ENCODE measurements around the gene OR11L1. TPM values are rescaled to one million over a fixed set of nuclear protein-coding genes. Genes with fewer than 3 reads are reported as not detected.

OR11L1 gene
- polyA plus RNA-seq, 1 of the 3 experiments (the other 2 are of a cell fraction) = not detected

DNA sequence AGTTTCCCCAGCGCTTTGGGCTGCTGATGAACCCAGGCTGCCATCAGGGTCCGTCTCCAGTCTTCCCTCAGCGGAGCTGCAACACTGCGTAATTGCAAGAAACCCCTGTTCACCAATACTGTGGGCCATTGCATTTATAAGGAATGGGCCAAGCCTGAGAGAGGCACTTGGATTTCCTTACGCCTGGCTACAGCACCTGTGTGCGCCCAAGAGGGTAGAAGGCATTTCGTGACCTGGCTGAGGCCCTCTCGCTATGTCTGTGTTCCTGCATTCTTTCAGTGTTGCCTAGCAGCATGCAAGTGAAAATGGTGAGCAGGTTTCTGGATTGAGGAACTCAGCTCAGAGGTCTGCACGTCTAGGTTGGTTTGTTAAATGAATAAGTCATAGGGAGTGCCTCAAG is 41.6 kb upstream of the OR11L1 start:
- H3F3A ChIP-seq (replicated peaks; ENCODE audit: insufficient read depth) = no peaks in the 10 kb centered on the region
- POLR2A ChIA-PET = no interaction called here
- WGBS (ENCODE audit: low lambda C conversion rate) = 3% methylated on average over 4 of the region's 9 CpGs
- H2AFZ ChIP-seq (ENCODE audit: low read depth) = no peak overlapping the region
- no peak overlapping the region for H3K27ac ChIP-seq (ENCODE audit: low read depth in 2 of 2, low read length in 1 of 2)
- H3K4me1 ChIP-seq (ENCODE audit: control insufficient read depth in 1 of 2, insufficient read depth in 2 of 2, low read depth in 1 of 2, low read length in 1 of 2) = no peaks in the 10 kb centered on the region
- no peaks in the 10 kb centered on the region for H3K36me3 ChIP-seq (replicated peaks in 1 of 2; ENCODE audit: control insufficient read depth in 1 of 2, insufficient read depth in 2 of 2, low read length in 1 of 2)
- H4K20me1 ChIP-seq (ENCODE audit: insufficient read depth) = no peaks in the 10 kb centered on the region
- H3K4me2 ChIP-seq = no peak overlapping the region
- H3K79me2 ChIP-seq (ENCODE audit: insufficient read depth) = no peaks in the 10 kb centered on the region
- H3K27me3 ChIP-seq (ENCODE audit: insufficient read depth) = peaks cover 3% of the 10 kb centered on the region; the same call in 1 of the 2 replicates
- CTCF ChIA-PET = no interaction called here
- TF ChIP-seq, protein P1, sequence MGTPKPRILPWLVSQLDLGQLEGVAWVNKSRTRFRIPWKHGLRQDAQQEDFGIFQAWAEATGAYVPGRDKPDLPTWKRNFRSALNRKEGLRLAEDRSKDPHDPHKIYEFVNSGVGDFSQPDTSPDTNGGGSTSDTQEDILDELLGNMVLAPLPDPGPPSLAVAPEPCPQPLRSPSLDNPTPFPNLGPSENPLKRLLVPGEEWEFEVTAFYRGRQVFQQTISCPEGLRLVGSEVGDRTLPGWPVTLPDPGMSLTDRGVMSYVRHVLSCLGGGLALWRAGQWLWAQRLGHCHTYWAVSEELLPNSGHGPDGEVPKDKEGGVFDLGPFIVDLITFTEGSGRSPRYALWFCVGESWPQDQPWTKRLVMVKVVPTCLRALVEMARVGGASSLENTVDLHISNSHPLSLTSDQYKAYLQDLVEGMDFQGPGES (IDR thresholded peaks at IDR 0.05; ENCODE audit: low read depth, low read length) = no peak
- TF ChIP-seq NFIC (IDR thresholded peaks at IDR 0.05; ENCODE audit: borderline replicate concordance) = no peak
- DNase-seq = no peak
- no peaks in the 10 kb centered on the region for H3K9me3 ChIP-seq
- no peak overlapping the region for H3K9ac ChIP-seq
- H3K9me2 ChIP-seq = no peaks in the 10 kb centered on the region
- no peak overlapping the region for H3K4me3 ChIP-seq (ENCODE audit: low read depth in 2 of 2, low read length in 1 of 2)

GRCh38 chr1:247865416-247865815 is 23.7 kb upstream of the OR11L1 start:
- H3F3A ChIP-seq (replicated peaks; ENCODE audit: insufficient read depth) = no peaks in the 10 kb centered on the region
- H3K4me3 ChIP-seq (ENCODE audit: low read depth in 2 of 2, low read length in 1 of 2) = no peak overlapping the region
- WGBS (ENCODE audit: low lambda C conversion rate) = 40% methylated on average over 6 of the region's 6 CpGs
- no peaks in the 10 kb centered on the region for H3K79me2 ChIP-seq (ENCODE audit: insufficient read depth)
- H3K9ac ChIP-seq = no peak overlapping the region
- no peaks in the 10 kb centered on the region; the same call in 1 of the 2 replicates for H3K27me3 ChIP-seq (ENCODE audit: insufficient read depth)
- ChIA-PET CTCF (no interaction called here), POLR2A (no interaction called here)
- no peak overlapping the region for H2AFZ ChIP-seq (ENCODE audit: low read depth)
- H3K27ac ChIP-seq (ENCODE audit: low read depth in 2 of 2, low read length in 1 of 2) = no peak overlapping the region
- no peaks in the 10 kb centered on the region for H4K20me1 ChIP-seq (ENCODE audit: insufficient read depth)
- TF ChIP-seq, protein P2, sequence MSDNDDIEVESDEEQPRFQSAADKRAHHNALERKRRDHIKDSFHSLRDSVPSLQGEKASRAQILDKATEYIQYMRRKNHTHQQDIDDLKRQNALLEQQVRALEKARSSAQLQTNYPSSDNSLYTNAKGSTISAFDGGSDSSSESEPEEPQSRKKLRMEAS (IDR thresholded peaks at IDR 0.05; ENCODE audit: low read depth) = no peak
- TF ChIP-seq YY1 (IDR thresholded peaks at IDR 0.05; ENCODE audit: low read depth) (no peak), FOSL2 (IDR thresholded peaks at IDR 0.05; ENCODE audit: borderline replicate concordance, low read depth) (no peak), SIN3A (IDR thresholded peaks at IDR 0.05; ENCODE audit: borderline replicate concordance, low read depth, low read length) (no peak), NRF1 (IDR thresholded peaks at IDR 0.05; ENCODE audit: low read depth, low read length) (no peak), EP300 (IDR thresholded peaks at IDR 0.05; ENCODE audit: borderline replicate concordance in 1 of 2, low read depth in 1 of 2, low read length in 1 of 2) (no peak), GABPA (IDR thresholded peaks at IDR 0.05; ENCODE audit: low read depth) (no peak), CTCF (IDR thresholded peaks at IDR 0.05) (no peak), MXI1 (IDR thresholded peaks at IDR 0.05; ENCODE audit: low read depth, low read length) (no peak)
- TF ChIP-seq, protein P3, sequence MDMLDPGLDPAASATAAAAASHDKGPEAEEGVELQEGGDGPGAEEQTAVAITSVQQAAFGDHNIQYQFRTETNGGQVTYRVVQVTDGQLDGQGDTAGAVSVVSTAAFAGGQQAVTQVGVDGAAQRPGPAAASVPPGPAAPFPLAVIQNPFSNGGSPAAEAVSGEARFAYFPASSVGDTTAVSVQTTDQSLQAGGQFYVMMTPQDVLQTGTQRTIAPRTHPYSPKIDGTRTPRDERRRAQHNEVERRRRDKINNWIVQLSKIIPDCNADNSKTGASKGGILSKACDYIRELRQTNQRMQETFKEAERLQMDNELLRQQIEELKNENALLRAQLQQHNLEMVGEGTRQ (IDR thresholded peaks at IDR 0.05; ENCODE audit: borderline replicate concordance, low read depth, low read length) = no peak
- TF ChIP-seq, protein P4, sequence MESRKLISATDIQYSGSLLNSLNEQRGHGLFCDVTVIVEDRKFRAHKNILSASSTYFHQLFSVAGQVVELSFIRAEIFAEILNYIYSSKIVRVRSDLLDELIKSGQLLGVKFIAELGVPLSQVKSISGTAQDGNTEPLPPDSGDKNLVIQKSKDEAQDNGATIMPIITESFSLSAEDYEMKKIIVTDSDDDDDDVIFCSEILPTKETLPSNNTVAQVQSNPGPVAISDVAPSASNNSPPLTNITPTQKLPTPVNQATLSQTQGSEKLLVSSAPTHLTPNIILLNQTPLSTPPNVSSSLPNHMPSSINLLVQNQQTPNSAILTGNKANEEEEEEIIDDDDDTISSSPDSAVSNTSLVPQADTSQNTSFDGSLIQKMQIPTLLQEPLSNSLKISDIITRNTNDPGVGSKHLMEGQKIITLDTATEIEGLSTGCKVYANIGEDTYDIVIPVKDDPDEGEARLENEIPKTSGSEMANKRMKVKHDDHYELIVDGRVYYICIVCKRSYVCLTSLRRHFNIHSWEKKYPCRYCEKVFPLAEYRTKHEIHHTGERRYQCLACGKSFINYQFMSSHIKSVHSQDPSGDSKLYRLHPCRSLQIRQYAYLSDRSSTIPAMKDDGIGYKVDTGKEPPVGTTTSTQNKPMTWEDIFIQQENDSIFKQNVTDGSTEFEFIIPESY (IDR thresholded peaks at IDR 0.05; ENCODE audit: borderline replicate concordance, low read depth) = no peak
- H3K4me1 ChIP-seq (ENCODE audit: control insufficient read depth in 1 of 2, insufficient read depth in 2 of 2, low read depth in 1 of 2, low read length in 1 of 2) = no peaks in the 10 kb centered on the region
- no peaks in the 10 kb centered on the region for H3K9me3 ChIP-seq
- no peaks in the 10 kb centered on the region for H3K36me3 ChIP-seq (replicated peaks in 1 of 2; ENCODE audit: control insufficient read depth in 1 of 2, insufficient read depth in 2 of 2, low read length in 1 of 2)
- DNase-seq = no peak
- H3K9me2 ChIP-seq = no peaks in the 10 kb centered on the region
- no peak overlapping the region for H3K4me2 ChIP-seq

Measured in SK-N-SH (cell line).